C4-2B (cell line): Measurements from ENCODE around the gene STAT3.
"Not testable (repeated sequence)": the region's sequence is repeated elsewhere in the genome, so short reads cannot be mapped to it uniquely, and the experiment has no call there.

Source experiments
- H3K27ac ChIP-seq: fragments of 450-650 bp; 2 replicates; pipeline ENCODE4 v1.5.1; 2017
- CTCF ChIP-seq: fragments of 450-650 bp; conservative IDR thresholded peaks from 2 replicates; pipeline ENCODE4 v1.5.1; 2017; ENCODE audit warnings: mild to moderate bottlenecking
- ZFX ChIP-seq: fragments of 450-650 bp; IDR thresholded peaks from 2 replicates; pipeline ENCODE4 v1.6.1; 2017

Gene STAT3

GRCh38 chr17:42399948-42400843 lies 12.0 kb upstream of the STAT3 start:
- TF ChIP-seq CTCF: no peak
- TF ChIP-seq ZFX: no peak
- H3K27ac ChIP-seq: no peak overlapping the region

- TF ChIP-seq CTCF (no peak), ZFX (no peak)
- H3K27ac ChIP-seq: no peak overlapping the region
These were observed 10.9 kb upstream of the STAT3 start for GRCh38 chr17:42399121-42399520.

- H3K27ac ChIP-seq: not testable (repeated sequence)
These were observed 7.4 kb upstream of the STAT3 start for GRCh38 chr17:42395601-42396000.

GRCh38 chr17:42394838-42395237 lies 6.6 kb upstream of the STAT3 start:
- TF ChIP-seq CTCF (no peak), ZFX (no peak)

GRCh38 chr17:42392692-42393415 lies 4.6 kb upstream of the STAT3 start:
- no peak overlapping the region for H3K27ac ChIP-seq
- no peak for TF ChIP-seq CTCF
- TF ChIP-seq ZFX: no peak

More at GRCh38 chr17:42394838-42395237, 6.6 kb upstream of the STAT3 start:
- 0 out of 2 replicates have a peak overlapping the region, but pooled peaks have one; percentile 0 for H3K27ac ChIP-seq

- not testable (repeated sequence) for H3K27ac ChIP-seq
These were observed 3.2 kb upstream of the STAT3 start for GRCh38 chr17:42391439-42391838.

- no peak for TF ChIP-seq ZFX
- no peak for TF ChIP-seq CTCF
- H3K27ac ChIP-seq: no peak overlapping the region
These were observed 1.7 kb upstream of the STAT3 start for GRCh38 chr17:42389899-42390298.

- peak overlapping the region; percentile 92 for H3K27ac ChIP-seq
- TF ChIP-seq CTCF (no peak), ZFX (no peak)
These were observed 834 bp upstream of the STAT3 start for GRCh38 chr17:42389135-42389417.
